ENCODE measurements around the gene ANO1.

DNA sequence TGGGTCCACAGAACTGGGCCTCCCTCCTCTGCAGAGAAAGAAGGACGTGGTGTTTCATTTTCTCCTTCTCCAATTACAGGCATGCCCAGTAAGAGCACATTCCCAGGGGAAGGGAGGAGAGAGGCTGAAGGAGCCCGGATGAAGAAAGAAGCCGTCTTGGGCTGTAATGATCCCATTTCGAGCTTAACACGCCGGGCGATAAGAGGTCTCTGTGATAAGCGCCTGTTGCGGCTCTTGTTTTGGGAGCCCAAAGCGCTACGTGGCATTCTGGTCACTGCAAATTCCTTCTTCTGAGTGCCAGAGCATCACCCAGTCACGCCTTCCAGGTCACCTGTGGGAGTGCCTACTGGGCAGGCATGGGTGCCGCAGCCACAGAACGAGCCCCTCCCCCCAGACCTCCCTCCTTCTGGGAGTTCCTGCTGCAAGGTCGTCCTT lies 57.5 kb downstream of the ANO1 start:
- no peak for TF ChIP-seq POLR2A (IDR thresholded peaks at IDR 0.05)
- no peak for TF ChIP-seq CTCF (IDR thresholded peaks at IDR 0.05 in 4 of 5, conservative IDR thresholded peaks at IDR 0.05 in 1 of 5)
